H1 (cell line): ENCODE data around the gene NOLC1. TPM values are rescaled to one million over a fixed set of nuclear protein-coding genes. Genes with fewer than 3 reads are reported as not detected.

ENCODE experiments used
- CTCF ChIA-PET: fragments of 300-600 bp; sonication (Branson Sonifier 250); formaldehyde crosslinking; loops from one replicate; lab custom pipeline; 2021; ENCODE audit not compliant: partially characterized antibody; lab: Charles Lee
- POLR2A ChIA-PET: fragments of 300-600 bp; sonication (Branson Sonifier 250); formaldehyde crosslinking; loops from one replicate; lab custom pipeline; 2021; ENCODE audit warnings: inconsistent platforms; ENCODE audit not compliant: partially characterized antibody; lab: Charles Lee
- DNase-seq, 2 experiments: peaks; one replicate each; pipeline versions ENCODE4 v3.0.0 to v3.0.0-alpha.2; 2010 to 2022; ENCODE audit warnings: low spot score in 2 of 2, low read depth in 1 of 2, mixed read lengths in 1 of 2
- FAIRE-seq: peaks from 2 replicates; lab custom pipeline; 2011; peaks lifted over from hg19 to GRCh38; lab: Jason Lieb, UNC
- H2AFZ ChIP-seq: 2 replicates; pipeline ENCODE4 v1.8.1; 2012; ENCODE audit warnings: low read length, inconsistent platforms
- H2AK5ac ChIP-seq: 2 replicates; pipeline ENCODE4 v1.6.1; 2013; ENCODE audit warnings: low read depth, low read length
- H2BK120ac ChIP-seq: replicated peaks from 2 replicates; pipeline ENCODE3; 2013; ENCODE audit warnings: low read depth, low read length, inconsistent platforms
- H2BK12ac ChIP-seq: 2 replicates; pipeline ENCODE4 v1.6.1; 2013; ENCODE audit warnings: low read depth, low read length
- H2BK15ac ChIP-seq: 2 replicates; pipeline ENCODE4 v1.6.1; 2013; ENCODE audit warnings: low read length
- H2BK20ac ChIP-seq: 2 replicates; pipeline ENCODE4 v1.6.1; 2013; ENCODE audit warnings: low read length
- H2BK5ac ChIP-seq: 2 replicates; pipeline ENCODE4 v1.6.1; 2013; ENCODE audit warnings: low read depth, low read length
- H3K14ac ChIP-seq: 2 replicates; pipeline ENCODE4 v1.6.1; 2013; ENCODE audit warnings: inconsistent platforms; ENCODE audit not compliant: insufficient read length
- H3K18ac ChIP-seq: 2 replicates; pipeline ENCODE4 v1.6.1; 2013; ENCODE audit warnings: low read length; ENCODE audit errors: extremely low read depth
- H3K23ac ChIP-seq: 2 replicates; pipeline ENCODE4 v1.6.1; 2013; ENCODE audit warnings: inconsistent platforms; ENCODE audit not compliant: insufficient read length
- H3K23me2 ChIP-seq: 2 replicates; pipeline ENCODE4 v1.6.1; 2013; ENCODE audit warnings: low read depth, low read length
- H3K27ac ChIP-seq: 2 replicates; pipeline ENCODE4 v1.6.1; 2011; ENCODE audit warnings: low read depth, low read length, inconsistent platforms
- H3K27me3 ChIP-seq, 4 experiments: replicated peaks in 1 of 4; 1 replicate in 1 of 4; 2 replicates in 3 of 4; pipeline versions ENCODE4 v1.6.1 to v1.8.1; 2011 to 2013; ENCODE audit warnings: low read length in 3 of 4, mild to moderate bottlenecking in 3 of 4, inconsistent platforms in 2 of 4, mixed read lengths in 2 of 4, moderate library complexity in 1 of 4; ENCODE audit not compliant: control insufficient read depth in 3 of 4, insufficient read depth in 3 of 4; ENCODE audit errors: extremely low read depth in 1 of 4
- H3K36me3 ChIP-seq, 4 experiments: 2 replicates each; pipeline versions ENCODE4 v1.6.1 to v1.8.1; 2011 to 2013; ENCODE audit warnings: mild to moderate bottlenecking in 4 of 4, low read length in 3 of 4, moderate library complexity in 2 of 4, control low read depth in 1 of 4, inconsistent platforms in 1 of 4; ENCODE audit not compliant: insufficient read depth in 4 of 4, control insufficient read depth in 2 of 4
- H3K4ac ChIP-seq: replicated peaks from 2 replicates; pipeline ENCODE3; 2013; ENCODE audit warnings: low read length, low read depth, mixed read lengths, inconsistent platforms; ENCODE audit not compliant: insufficient read length
- H3K4me1 ChIP-seq, 4 experiments: replicated peaks in 1 of 4; 1 replicate in 1 of 4; 2 replicates in 3 of 4; pipeline versions ENCODE4 v1.6.1 to v1.8.1; 2011 to 2013; ENCODE audit warnings: low read length in 3 of 4, inconsistent platforms in 2 of 4, mixed read lengths in 1 of 4; ENCODE audit not compliant: insufficient read depth in 4 of 4, control insufficient read depth in 3 of 4
- H3K4me2 ChIP-seq, 2 experiments: 2 replicates each; pipeline versions ENCODE4 v1.6.1 to v1.8.1; 2011 to 2013; ENCODE audit warnings: low read depth in 2 of 2, low read length in 2 of 2, control low read depth in 1 of 2, inconsistent platforms in 1 of 2, mild to moderate bottlenecking in 1 of 2; ENCODE audit not compliant: insufficient read depth in 1 of 2
- H3K4me3 ChIP-seq, 4 experiments: fragments of 200-600, 300-600 bp in 1 of 4; sonication (generic), shearing (Covaris generic), sonication (Bioruptor Twin) in 1 of 4; 2 replicates each; pipeline versions ENCODE4 v1.5.1 to v1.8.1; 2011 to 2016; ENCODE audit warnings: low read length in 4 of 4, low read depth in 3 of 4, control low read depth in 2 of 4, inconsistent platforms in 2 of 4, mild to moderate bottlenecking in 2 of 4, mixed read lengths in 1 of 4, moderate library complexity in 1 of 4; ENCODE audit not compliant: insufficient read depth in 2 of 4; ENCODE audit errors: extremely low read depth in 1 of 4
- H3K56ac ChIP-seq: replicated peaks from 2 replicates; pipeline ENCODE3; 2013; ENCODE audit warnings: low read depth, mild to moderate bottlenecking, mixed read lengths, low read length, inconsistent platforms; ENCODE audit not compliant: insufficient read length
- H3K79me1 ChIP-seq: 2 replicates; pipeline ENCODE4 v1.6.1; 2013; ENCODE audit warnings: low read depth, low read length, control low read depth
- H3K79me2 ChIP-seq, 2 experiments: 2 replicates each; pipeline versions ENCODE4 v1.6.1 to v1.8.1; 2012 to 2013; ENCODE audit warnings: low read length in 2 of 2, mild to moderate bottlenecking in 2 of 2, inconsistent platforms in 1 of 2; ENCODE audit not compliant: insufficient read depth in 2 of 2, control insufficient read depth in 1 of 2
- H3K9ac ChIP-seq, 4 experiments: replicated peaks in 1 of 4; 1 replicate in 1 of 4; 2 replicates in 3 of 4; pipeline versions ENCODE4 v1.6.1 to v1.8.1; 2011 to 2013; ENCODE audit warnings: low read depth in 3 of 4, low read length in 3 of 4, control low read depth in 2 of 4, mild to moderate bottlenecking in 2 of 4, moderate library complexity in 2 of 4, inconsistent platforms in 1 of 4; ENCODE audit errors: extremely low read depth in 1 of 4
- H3K9me3 ChIP-seq, 2 experiments: 2 replicates each; pipeline versions ENCODE4 v1.6.1 to v1.8.1; 2012 to 2013; ENCODE audit warnings: mild to moderate bottlenecking in 2 of 2, moderate library complexity in 2 of 2, control low read depth in 1 of 2, inconsistent platforms in 1 of 2, low read depth in 1 of 2, low read length in 1 of 2, mixed read lengths in 1 of 2; ENCODE audit not compliant: insufficient read depth in 2 of 2
- H4K20me1 ChIP-seq, 2 experiments: replicated peaks in 1 of 2; 2 replicates each; pipeline versions ENCODE3 to v1.8.1; 2011 to 2013; ENCODE audit warnings: inconsistent platforms in 2 of 2, low read length in 2 of 2, mild to moderate bottlenecking in 1 of 2; ENCODE audit not compliant: insufficient read depth in 2 of 2, control insufficient read depth in 1 of 2
- H4K5ac ChIP-seq: 2 replicates; pipeline ENCODE4 v1.6.1; 2013; ENCODE audit warnings: low read length, low read depth, mixed read lengths, inconsistent platforms; ENCODE audit not compliant: insufficient read length
- H4K8ac ChIP-seq: 2 replicates; pipeline ENCODE4 v1.8.0; 2013; ENCODE audit warnings: mild to moderate bottlenecking, moderate library complexity, low read length, inconsistent platforms; ENCODE audit not compliant: insufficient read depth; ENCODE audit errors: extremely low read depth
- H4K91ac ChIP-seq: replicated peaks from 2 replicates; pipeline ENCODE3; 2013; ENCODE audit warnings: low read length, mixed read lengths, inconsistent platforms; ENCODE audit not compliant: insufficient read length
- CHD1 ChIP-seq: IDR thresholded peaks from 2 replicates; pipeline ENCODE4 v1.6.1; 2012; ENCODE audit warnings: low read depth, low read length, improper control_type of control experiment
- CREB1 ChIP-seq: IDR thresholded peaks from 2 replicates; pipeline ENCODE4 v1.6.1; 2012; ENCODE audit warnings: inconsistent platforms
- EP300 ChIP-seq, 2 experiments: IDR thresholded peaks; 1 replicate in 1 of 2; 2 replicates in 1 of 2; pipeline ENCODE4 v1.6.1; 2011 to 2012; ENCODE audit warnings: low read depth in 2 of 2, low read length in 2 of 2, mild to moderate bottlenecking in 2 of 2, borderline replicate concordance in 1 of 2, inconsistent platforms in 1 of 2, moderate library complexity in 1 of 2
- GTF2F1 ChIP-seq: IDR thresholded peaks from 2 replicates; pipeline ENCODE4 v1.6.1; 2012; ENCODE audit warnings: low read depth, low read length, improper control_type of control experiment, borderline replicate concordance
- KDM4A ChIP-seq: IDR thresholded peaks from one replicate; pipeline ENCODE4 v1.7.1; 2012; ENCODE audit warnings: low read depth, mild to moderate bottlenecking, moderate library complexity, low read length, inconsistent platforms; ENCODE audit not compliant: severe bottlenecking
- NRF1 ChIP-seq: IDR thresholded peaks from 2 replicates; pipeline ENCODE4 v1.6.1; 2011; ENCODE audit warnings: mild to moderate bottlenecking, low read depth, low read length, improper control_type of control experiment
- YY1 ChIP-seq: IDR thresholded peaks from 2 replicates; pipeline ENCODE4 v1.6.1; 2011; ENCODE audit warnings: low read depth, mild to moderate bottlenecking, low read length
- WGBS, 2 experiments: shearing (Covaris generic) in 1 of 2; methylation state at CpG; one replicate each; pipeline versions ENCODE4 v1.1.6 to v1.1.7; 2013 to 2015; ENCODE audit warnings: low lambda C conversion rate in 2 of 2, mixed read lengths in 2 of 2, inconsistent platforms in 1 of 2, low coverage in 1 of 2, missing lambda C conversion rate in 1 of 2; ENCODE audit not compliant: insufficient replicate concordance in 2 of 2, insufficient coverage in 1 of 2, insufficient read length in 1 of 2; ENCODE audit errors: extremely low coverage in 1 of 2, missing lambda C conversion rate in 1 of 2; 5-methylcytosine and 5-hydroxymethylcytosine counted together
- polyA plus RNA-seq, 7 experiments: library from polyadenylated mRNA; depleted of rRNA in 3 of 7; stranded (reverse) in 5 of 7; unstranded in 2 of 7; fragments of >200 nt in 5 of 7; fragments of 200-250 nt in 2 of 7; gene quantifications; 1 replicate in 5 of 7; 2 replicates in 1 of 7; 4 replicates in 1 of 7; pipeline versions ENCODE4 v1.2.1 to v1.2.3, GENCODE V29; 2011 to 2013; ENCODE audit warnings: missing spikeins in 2 of 7, mixed read lengths in 2 of 7
- total RNA-seq: library from RNA; stranded (reverse); fragmentation: NEBNext Ultra II Directional; extraction: Animal tissue kit (Norgen Biotek cat#: 25700); gene quantifications from 2 replicates; pipeline ENCODE4 v1.2.1, GENCODE V29; 2021
- TF ChIP-seq, protein P1 (sequence below), 3 experiments: IDR thresholded peaks; 1 replicate in 2 of 3; 2 replicates in 1 of 3; pipeline versions ENCODE4 v1.5.1 to v1.6.1; 2011; ENCODE audit warnings: low read length in 3 of 3, mild to moderate bottlenecking in 3 of 3, inconsistent platforms in 2 of 3, low read depth in 1 of 3, moderate library complexity in 1 of 3; ENCODE audit not compliant: insufficient read depth in 1 of 3; ENCODE audit errors: control extremely low read depth in 1 of 3

NOLC1 gene
- total and polyA plus RNA-seq, 2 of the 8 experiments (the other 6 are each of a cell fraction or from before 2014, with no cell fraction given) = 86.3 to 191 TPM

DNA sequence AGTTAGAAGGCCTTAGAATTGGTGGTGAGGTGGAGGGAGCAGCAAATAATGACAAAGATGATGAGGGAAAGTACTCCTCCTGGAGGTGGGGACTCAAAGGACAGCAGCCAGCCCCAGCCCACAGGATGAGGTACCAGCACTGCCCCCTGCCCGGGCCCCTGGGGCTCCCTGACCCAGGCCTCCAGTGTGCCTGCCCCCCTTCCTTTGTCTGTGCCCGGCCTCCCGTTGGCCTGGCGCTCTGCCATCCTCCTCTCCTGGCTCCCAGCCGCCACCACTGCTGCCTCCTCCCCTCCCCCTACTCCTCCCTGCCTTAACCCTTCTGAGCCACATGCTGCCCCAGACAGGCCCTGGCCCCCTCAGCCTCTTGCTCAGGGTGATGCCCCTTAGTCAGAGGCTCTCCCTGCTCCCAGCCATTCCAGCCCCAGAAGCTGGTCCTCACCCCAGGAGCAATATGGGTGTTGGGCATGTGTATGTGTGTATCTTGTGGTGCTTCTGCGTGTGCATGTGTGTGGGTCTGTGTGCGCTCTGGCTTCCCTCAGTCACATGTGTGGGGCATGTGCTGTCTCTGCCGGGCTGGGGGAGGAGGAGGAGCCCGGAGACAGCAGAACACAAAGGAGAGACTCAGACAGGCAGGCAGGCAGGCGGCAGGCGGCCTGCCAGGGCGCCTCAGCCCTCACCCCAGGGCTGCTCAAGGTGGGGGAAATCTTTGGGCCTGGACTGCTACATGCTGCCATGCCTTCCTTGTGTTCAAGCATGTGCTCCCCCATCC is 34.6 kb upstream of the NOLC1 start:
- Histone ChIP-seq H2BK120ac (peak overlapping the region; percentile 77), H3K23me2 (peaks cover 24% of the 10 kb centered on the region), H3K27ac (peak overlapping the region; percentile 75), H3K23ac (no peak overlapping the region), H3K18ac (peak overlapping the region; percentile 98), H3K4me3 (peak overlapping the region in 3 of 4 experiments; percentile 13 to 93 (median 20); a peak in 7 of 8 replicates), H3K14ac (no peak overlapping the region), H3K56ac (peak overlapping the region; percentile 34), H3K4ac (peak overlapping the region; percentile 89), H2BK12ac (peak overlapping the region; percentile 100), H4K8ac (peak overlapping the region; percentile 47), H3K36me3 (no peaks in the 10 kb centered on the region), H3K79me2 (peaks cover 23 to 60% of the 10 kb centered on the region in 2 experiments), H3K4me1 (peaks cover 30 to 56% (median 35%) of the 10 kb centered on the region in 4 experiments), H4K5ac (peak overlapping the region; percentile 73), H2BK5ac (peak overlapping the region; percentile 98), H4K91ac (peak overlapping the region; percentile 97), H2AFZ (no peak overlapping the region), H2BK15ac (peak overlapping the region; percentile 97), H3K9me3 (no peaks in the 10 kb centered on the region), H2BK20ac (peak overlapping the region; percentile 94), H3K27me3 (no peaks in the 10 kb centered on the region), H3K4me2 (peak overlapping the region; percentile 65 to 94), H3K9ac (peak overlapping the region in 3 of 4 experiments; percentile 42 to 55 (median 46); a peak in 5 of 7 replicates), H3K79me1 (peaks cover 7% of the 10 kb centered on the region; the same call in 1 of the 2 replicates), H2AK5ac (peak overlapping the region; percentile 96), H4K20me1 (peaks cover 14% of the 10 kb centered on the region in 2 experiments)
- CTCF ChIA-PET = interaction anchor here (1.0 to 1.9 kb wide), 8 partner anchors 10 to 282 kb away, joined by 3 to 5 read pairs (median 4); no protein-coding TSS in a partner anchor
- FAIRE-seq (peak; percentile 66), DNase-seq (peak in 1 of 2 experiments; percentile 73)
- WGBS, 2 experiments = 31% methylated on average over 9 of the region's 12 CpGs; no CpG with 5 or more reads in 1 of the 2 experiments
- POLR2A ChIA-PET = interaction anchor here (0.6 to 5.0 kb wide), 13 partner anchors 9 to 319 kb away, joined by 3 to 30 read pairs (median 5); partner anchors contain the start of genes ARMH3, NOLC1 and PPRC1
- TF ChIP-seq, protein P1, sequence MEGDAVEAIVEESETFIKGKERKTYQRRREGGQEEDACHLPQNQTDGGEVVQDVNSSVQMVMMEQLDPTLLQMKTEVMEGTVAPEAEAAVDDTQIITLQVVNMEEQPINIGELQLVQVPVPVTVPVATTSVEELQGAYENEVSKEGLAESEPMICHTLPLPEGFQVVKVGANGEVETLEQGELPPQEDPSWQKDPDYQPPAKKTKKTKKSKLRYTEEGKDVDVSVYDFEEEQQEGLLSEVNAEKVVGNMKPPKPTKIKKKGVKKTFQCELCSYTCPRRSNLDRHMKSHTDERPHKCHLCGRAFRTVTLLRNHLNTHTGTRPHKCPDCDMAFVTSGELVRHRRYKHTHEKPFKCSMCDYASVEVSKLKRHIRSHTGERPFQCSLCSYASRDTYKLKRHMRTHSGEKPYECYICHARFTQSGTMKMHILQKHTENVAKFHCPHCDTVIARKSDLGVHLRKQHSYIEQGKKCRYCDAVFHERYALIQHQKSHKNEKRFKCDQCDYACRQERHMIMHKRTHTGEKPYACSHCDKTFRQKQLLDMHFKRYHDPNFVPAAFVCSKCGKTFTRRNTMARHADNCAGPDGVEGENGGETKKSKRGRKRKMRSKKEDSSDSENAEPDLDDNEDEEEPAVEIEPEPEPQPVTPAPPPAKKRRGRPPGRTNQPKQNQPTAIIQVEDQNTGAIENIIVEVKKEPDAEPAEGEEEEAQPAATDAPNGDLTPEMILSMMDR (IDR thresholded peaks at IDR 0.05; ENCODE audit: control extremely low read depth in 1 of 3, insufficient read depth in 1 of 3, low read depth in 1 of 3, low read length in 3 of 3) = peak; percentile 24 to 46 (median 30); a peak in 3 of 4 replicates
- no peak for TF ChIP-seq NRF1
- TF ChIP-seq KDM4A = no peak
- TF ChIP-seq GTF2F1 = no peak
- no peak for TF ChIP-seq EP300 (IDR thresholded peaks at IDR 0.05; ENCODE audit: borderline replicate concordance in 1 of 2, low read depth in 2 of 2, low read length in 2 of 2)
- no peak for TF ChIP-seq CHD1
- TF ChIP-seq CREB1 = no peak; the same call in 1 of the 2 replicates
- no peak for TF ChIP-seq YY1
